T-helper 2 cell treated with Interferon-gamma antibody and Interleukin-4, amounts not matched to agents 5 μg/mL and 100 μg/mL, for 36 hours (primary cell): ENCODE data around the gene ZNF556.

Experiments used
- DNase-seq: peaks from one replicate; pipeline ENCODE4 v3.0.0; 2021; ENCODE audit warnings: low spot score
- H3K27ac Mint-ChIP-seq: one replicate; pipeline ENCODE4 v1.8.0; 2021; ENCODE audit warnings: mild to moderate bottlenecking, mixed read lengths
- H3K27me3 Mint-ChIP-seq: one replicate; pipeline ENCODE4 v1.8.0; 2021; ENCODE audit warnings: low read depth, mixed read lengths
- H3K36me3 Mint-ChIP-seq: one replicate; pipeline ENCODE4 v1.8.0; 2021; ENCODE audit warnings: low read depth, mixed read lengths
- H3K4me1 Mint-ChIP-seq: one replicate; pipeline ENCODE4 v1.8.0; 2021; ENCODE audit warnings: low read depth, mixed read lengths
- H3K4me3 Mint-ChIP-seq: one replicate; pipeline ENCODE4 v1.8.0; 2022; ENCODE audit warnings: mild to moderate bottlenecking, moderate library complexity, mixed read lengths
- H3K9me3 Mint-ChIP-seq: one replicate; pipeline ENCODE4 v1.8.0; 2021; ENCODE audit warnings: mixed read lengths

ZNF556 gene

DNA sequence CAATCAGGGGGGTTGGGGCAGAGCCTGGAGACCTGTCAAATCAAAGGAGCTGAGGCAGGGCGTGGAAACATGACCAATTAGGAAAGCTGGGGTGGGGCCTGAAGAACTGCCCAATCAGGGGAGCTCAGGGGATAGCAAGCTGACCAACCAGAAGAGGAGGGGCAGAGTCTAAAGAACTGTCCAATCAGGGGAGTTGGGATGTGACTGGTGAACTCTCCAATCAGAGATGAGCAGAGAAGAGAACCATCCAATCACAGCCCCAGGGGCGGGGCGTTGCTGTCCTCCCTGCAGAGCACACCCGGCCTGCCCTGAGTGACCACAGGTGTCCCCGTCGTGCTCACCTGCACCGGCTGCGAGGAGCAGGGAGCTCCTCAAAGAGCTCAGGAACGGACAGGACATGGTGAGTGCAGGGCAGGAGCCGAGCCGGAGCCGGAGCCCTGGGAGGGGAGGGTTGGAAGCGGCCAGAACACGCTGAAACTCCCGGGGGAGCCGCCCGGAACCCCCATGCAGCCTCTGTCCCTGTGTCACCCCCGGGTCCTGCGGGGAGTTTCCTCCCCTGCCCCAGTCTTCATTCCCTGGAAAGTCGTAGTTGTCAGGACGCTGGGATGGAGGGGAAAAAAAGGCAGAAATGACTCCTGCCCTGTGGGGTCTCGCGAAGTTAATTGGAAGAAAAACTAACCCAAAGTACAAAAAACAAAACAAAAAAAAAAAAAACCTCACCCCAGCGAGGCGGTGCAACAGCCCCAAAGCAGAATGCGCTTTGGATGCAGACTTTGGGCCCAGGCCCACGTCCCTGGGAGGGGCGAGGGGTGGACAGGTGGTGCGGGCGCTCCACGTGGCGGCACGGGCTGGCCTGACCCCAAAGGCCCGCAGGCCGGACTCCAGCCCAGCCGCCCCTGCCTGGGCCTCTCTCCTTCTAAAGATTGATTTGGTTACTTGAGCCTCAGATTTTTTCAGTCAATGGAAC is at the start of gene ZNF556:
TSS of gene ZNF556 (plus strand) at position 311 of the 967 bp plus-strand sequence. CDS start at position 398, 87 bp downstream.
- Mint-ChIP-seq H3K9me3 (peaks cover 37% of the 10 kb centered on the region), H3K4me1 (no peaks in the 10 kb centered on the region), H3K27me3 (no peaks in the 10 kb centered on the region), H3K27ac (no peak within 1 kb of the TSS), H3K36me3 (no peaks in the 10 kb centered on the region), H3K4me3 (no peak within 1 kb of the TSS)
- DNase-seq: no peak

GRCh38 chr19:2819540-2820111 is 47.5 kb upstream of the ZNF556 start, which contains the start of gene ZNF554:
Gene ZNF554 (plus strand): TSS chr19:2819868. CDS start chr19:2820072, 204 bp downstream.
- peak within 1 kb of the TSS; percentile 82 for H3K4me3 Mint-ChIP-seq
- H3K27ac Mint-ChIP-seq: no peak within 1 kb of the TSS
- DNase-seq: peak; percentile 96
- peaks cover 3% of the 10 kb centered on the region for H3K9me3 Mint-ChIP-seq
- no peaks in the 10 kb centered on the region for H3K27me3 Mint-ChIP-seq
- H3K4me1 Mint-ChIP-seq: peaks cover 3% of the 10 kb centered on the region
- peaks cover 5% of the 10 kb centered on the region for H3K36me3 Mint-ChIP-seq

GRCh38 chr19:2820112-2820702 is 46.9 kb upstream of the ZNF556 start:
- Mint-ChIP-seq H3K4me1 (peaks cover 3% of the 10 kb centered on the region), H3K27ac (no peak overlapping the region), H3K27me3 (no peaks in the 10 kb centered on the region), H3K9me3 (peaks cover 4% of the 10 kb centered on the region), H3K36me3 (peaks cover 7% of the 10 kb centered on the region), H3K4me3 (peak overlapping the region; percentile 82)
- no peak for DNase-seq

GRCh38 chr19:2822846-2823245 is 44.3 kb upstream of the ZNF556 start:
- H3K4me3 Mint-ChIP-seq: no peak overlapping the region
- peaks cover 3% of the 10 kb centered on the region for H3K4me1 Mint-ChIP-seq
- no peak overlapping the region for H3K27ac Mint-ChIP-seq
- peaks cover 15% of the 10 kb centered on the region for H3K9me3 Mint-ChIP-seq
- H3K36me3 Mint-ChIP-seq: peaks cover 15% of the 10 kb centered on the region
- no peaks in the 10 kb centered on the region for H3K27me3 Mint-ChIP-seq
- DNase-seq: no peak

DNA sequence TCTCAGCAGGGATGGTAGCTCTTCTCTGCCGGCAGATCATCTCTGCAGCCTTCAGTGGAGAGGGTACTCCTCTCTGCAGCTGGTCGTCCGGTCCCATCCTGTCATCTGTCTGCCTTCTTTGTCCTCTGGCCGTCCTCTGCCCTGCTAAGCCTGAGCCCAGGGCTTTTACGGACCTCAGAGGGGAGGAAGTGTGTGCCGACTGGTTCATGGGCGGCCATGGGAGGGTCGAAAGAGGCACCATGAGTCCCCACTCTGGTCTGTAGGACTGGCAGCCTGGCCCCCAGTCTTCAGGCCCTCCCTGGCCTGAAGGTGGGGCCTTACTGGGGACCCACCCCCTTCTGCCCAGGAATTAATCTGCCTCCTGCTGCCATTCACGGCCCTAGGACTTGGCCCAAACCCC is 43.5 kb upstream of the ZNF556 start:
- Mint-ChIP-seq H3K9me3 (peaks cover 23% of the 10 kb centered on the region), H3K4me1 (peaks cover 3% of the 10 kb centered on the region), H3K27me3 (no peaks in the 10 kb centered on the region), H3K4me3 (no peak overlapping the region), H3K27ac (no peak overlapping the region), H3K36me3 (peaks cover 18% of the 10 kb centered on the region)
- DNase-seq: no peak

GRCh38 chr19:2824129-2824528 is 43.0 kb upstream of the ZNF556 start:
- Mint-ChIP-seq H3K4me1 (peaks cover 3% of the 10 kb centered on the region), H3K27ac (no peak overlapping the region), H3K4me3 (no peak overlapping the region), H3K27me3 (no peaks in the 10 kb centered on the region), H3K36me3 (peaks cover 18% of the 10 kb centered on the region), H3K9me3 (peaks cover 26% of the 10 kb centered on the region)
- no peak for DNase-seq

DNA sequence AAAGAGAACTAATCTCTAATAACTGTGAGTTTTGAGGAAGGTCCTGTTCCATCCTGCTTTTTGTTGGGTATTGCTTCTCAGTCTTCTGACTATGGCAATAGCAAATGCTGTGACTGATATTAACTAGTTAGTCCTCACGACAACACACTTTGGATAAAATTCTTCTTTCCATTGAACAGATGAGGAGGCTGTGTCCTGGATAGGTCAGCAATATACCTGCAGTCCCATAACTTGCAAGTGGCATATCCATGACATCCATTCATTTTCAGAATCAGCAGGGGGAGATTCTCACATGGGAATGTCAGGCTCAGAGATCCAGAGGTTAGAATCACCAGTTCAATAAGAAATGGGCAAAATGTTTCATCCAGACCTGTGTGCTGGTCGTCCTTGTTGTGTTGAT is 40.1 kb upstream of the ZNF556 start:
- no peak overlapping the region for H3K27ac Mint-ChIP-seq
- DNase-seq: no peak

GRCh38 chr19:2827840-2828489 is 39.2 kb upstream of the ZNF556 start:
- H3K9me3 Mint-ChIP-seq: peaks cover 46% of the 10 kb centered on the region
- H3K36me3 Mint-ChIP-seq: peaks cover 29% of the 10 kb centered on the region

More for the DNA sequence above, 40.1 kb upstream of the ZNF556 start:
- H3K27me3 Mint-ChIP-seq: no peaks in the 10 kb centered on the region
- H3K9me3 Mint-ChIP-seq: peaks cover 39% of the 10 kb centered on the region
- H3K4me1 Mint-ChIP-seq: no peaks in the 10 kb centered on the region
- H3K4me3 Mint-ChIP-seq: no peak overlapping the region
- H3K36me3 Mint-ChIP-seq: peaks cover 22% of the 10 kb centered on the region

GRCh38 chr19:2834294-2834871 is 32.8 kb upstream of the ZNF556 start:
- H3K9me3 Mint-ChIP-seq: peaks cover 58% of the 10 kb centered on the region
- no peaks in the 10 kb centered on the region for H3K27me3 Mint-ChIP-seq
- H3K27ac Mint-ChIP-seq: no peak overlapping the region
- no peak overlapping the region for H3K4me3 Mint-ChIP-seq
- peaks cover 30% of the 10 kb centered on the region for H3K36me3 Mint-ChIP-seq
- H3K4me1 Mint-ChIP-seq: no peaks in the 10 kb centered on the region
- no peak for DNase-seq

More at GRCh38 chr19:2827840-2828489, 39.2 kb upstream of the ZNF556 start:
- H3K4me1 Mint-ChIP-seq: no peaks in the 10 kb centered on the region
- DNase-seq: no peak
- H3K4me3 Mint-ChIP-seq: no peak overlapping the region
- no peaks in the 10 kb centered on the region for H3K27me3 Mint-ChIP-seq
- no peak overlapping the region for H3K27ac Mint-ChIP-seq

DNA sequence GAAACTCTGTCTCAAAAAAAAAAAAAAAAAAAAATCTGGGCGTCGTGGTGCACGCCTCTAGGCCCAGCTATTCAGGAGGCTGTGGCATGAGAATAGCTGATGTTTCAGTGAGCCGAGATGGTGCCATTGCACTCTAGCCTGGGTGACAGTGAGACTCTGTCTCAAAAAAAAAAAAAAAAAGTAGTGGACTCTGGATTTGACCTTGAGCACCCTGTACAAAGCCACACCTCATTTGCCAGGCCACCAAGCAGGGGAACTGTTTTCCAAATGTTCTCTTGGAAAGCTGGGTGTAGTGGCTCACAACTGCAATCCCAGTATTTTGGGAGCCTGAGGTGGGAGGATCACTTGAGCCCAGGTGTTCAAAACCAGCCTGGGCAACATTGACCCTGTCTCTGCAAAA is 29.7 kb upstream of the ZNF556 start:
- Mint-ChIP-seq H3K9me3 (peaks cover 45% of the 10 kb centered on the region), H3K27ac (no peak overlapping the region), H3K4me3 (no peak overlapping the region), H3K27me3 (peaks cover 4% of the 10 kb centered on the region), H3K4me1 (peaks cover 2% of the 10 kb centered on the region), H3K36me3 (peaks cover 24% of the 10 kb centered on the region)
- DNase-seq: no peak

GRCh38 chr19:2840794-2841791 is 26.0 kb upstream of the ZNF556 start, which contains the start of gene ZNF555:
Gene ZNF555 (plus strand): TSS chr19:2841475. CDS start chr19:2841573, 98 bp downstream.
- peak within 1 kb of the TSS; percentile 81 for H3K4me3 Mint-ChIP-seq
- peaks cover 12% of the 10 kb centered on the region for H3K27me3 Mint-ChIP-seq
- DNase-seq: peak; percentile 86
- H3K4me1 Mint-ChIP-seq: peaks cover 2% of the 10 kb centered on the region
- H3K36me3 Mint-ChIP-seq: peaks cover 5% of the 10 kb centered on the region
- H3K27ac Mint-ChIP-seq: peak within 1 kb of the TSS; percentile 41
- H3K9me3 Mint-ChIP-seq: peaks cover 25% of the 10 kb centered on the region

DNA sequence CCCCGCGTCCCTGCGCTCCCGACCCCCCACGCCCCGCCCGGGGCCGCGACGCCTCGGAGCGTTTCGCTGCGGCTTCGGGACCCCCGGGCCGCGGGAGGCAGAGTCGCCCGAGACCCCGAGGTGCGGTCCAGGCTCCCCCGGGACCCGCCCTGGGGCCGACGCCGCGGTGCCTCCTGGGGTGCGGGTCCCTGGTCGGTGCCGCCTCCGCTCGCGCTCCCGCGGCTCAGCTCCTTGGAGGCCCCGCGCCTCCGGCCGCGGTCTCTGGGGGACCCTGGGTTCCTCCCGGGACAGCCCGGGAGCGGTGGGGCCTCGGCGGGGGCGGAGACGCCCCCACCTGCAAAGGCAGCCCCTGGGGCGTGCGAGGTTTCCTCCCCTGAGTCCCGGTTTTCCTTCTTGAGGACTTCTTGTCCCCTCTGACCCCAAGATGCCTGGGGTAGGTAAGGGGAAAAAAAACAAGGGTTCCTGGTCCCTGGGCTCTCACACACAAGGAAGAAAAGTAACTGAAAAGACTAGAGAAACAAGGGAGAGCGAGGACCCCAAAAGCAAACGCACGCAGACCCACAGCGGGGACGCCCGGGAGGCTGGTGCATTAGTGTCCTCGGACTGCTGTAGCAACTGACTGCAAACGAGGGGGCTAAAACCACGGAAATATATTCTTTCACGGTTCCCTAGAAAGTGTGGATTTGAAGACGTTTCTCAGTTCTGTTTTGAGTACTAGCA is 25.1 kb upstream of the ZNF556 start:
- Mint-ChIP-seq H3K4me1 (peaks cover 2% of the 10 kb centered on the region), H3K9me3 (peaks cover 20% of the 10 kb centered on the region), H3K4me3 (peak overlapping the region; percentile 56), H3K36me3 (peaks cover 1% of the 10 kb centered on the region), H3K27ac (no peak overlapping the region), H3K27me3 (peaks cover 12% of the 10 kb centered on the region)
- no peak for DNase-seq
